Measurements from ENCODE around the gene PCBP3.
"Not testable (repeated sequence)": the region's sequence is repeated elsewhere in the genome, so short reads cannot be mapped to it uniquely, and the experiment has no call there.

Gene PCBP3

DNA sequence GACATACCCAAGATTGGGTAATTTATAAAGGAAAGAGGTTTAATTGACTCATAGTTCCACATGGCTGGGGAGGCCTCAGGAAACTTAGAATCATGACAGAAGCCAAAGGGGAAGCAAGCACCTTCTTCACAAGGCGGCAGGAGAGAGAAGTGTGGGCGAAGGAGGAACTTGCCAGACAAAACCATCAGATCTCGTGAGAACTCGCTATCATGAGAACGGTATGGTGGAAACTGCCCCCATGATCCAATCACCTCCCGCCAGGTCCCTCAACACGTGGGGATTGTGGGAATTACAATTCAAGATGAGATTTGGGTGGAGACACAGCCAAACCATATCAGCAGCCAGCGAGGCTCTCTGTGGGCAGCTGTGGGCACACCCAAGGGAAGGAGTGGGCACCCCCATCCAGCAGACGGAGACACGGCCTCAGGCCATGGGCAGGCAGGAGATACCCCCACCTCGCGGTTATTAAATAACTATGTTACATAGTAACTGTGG is 189.3 kb downstream of the PCBP3 start:
- DNase-seq, result not testable (repeated sequence)

DNA sequence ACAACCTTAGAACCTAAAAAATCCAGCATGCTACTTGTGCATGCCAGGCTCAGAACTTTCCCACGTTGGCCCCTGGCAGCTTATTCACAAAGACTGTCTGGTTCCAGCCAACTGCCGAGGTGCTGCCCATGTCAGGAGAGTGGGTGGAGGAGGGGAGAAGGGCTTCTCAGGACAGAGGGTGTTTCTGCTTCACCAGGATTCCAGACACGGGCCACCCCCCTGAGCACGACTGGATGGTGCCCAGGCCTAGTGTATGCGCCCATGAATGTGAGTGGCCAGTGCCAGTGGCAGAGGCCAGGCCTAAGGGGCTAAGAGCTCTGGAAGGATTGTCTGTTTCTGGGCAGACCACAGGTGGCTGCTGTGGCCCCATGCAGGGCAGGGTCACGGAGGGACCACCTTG is 189.9 kb downstream of the PCBP3 start:
- no peak for DNase-seq

DNA sequence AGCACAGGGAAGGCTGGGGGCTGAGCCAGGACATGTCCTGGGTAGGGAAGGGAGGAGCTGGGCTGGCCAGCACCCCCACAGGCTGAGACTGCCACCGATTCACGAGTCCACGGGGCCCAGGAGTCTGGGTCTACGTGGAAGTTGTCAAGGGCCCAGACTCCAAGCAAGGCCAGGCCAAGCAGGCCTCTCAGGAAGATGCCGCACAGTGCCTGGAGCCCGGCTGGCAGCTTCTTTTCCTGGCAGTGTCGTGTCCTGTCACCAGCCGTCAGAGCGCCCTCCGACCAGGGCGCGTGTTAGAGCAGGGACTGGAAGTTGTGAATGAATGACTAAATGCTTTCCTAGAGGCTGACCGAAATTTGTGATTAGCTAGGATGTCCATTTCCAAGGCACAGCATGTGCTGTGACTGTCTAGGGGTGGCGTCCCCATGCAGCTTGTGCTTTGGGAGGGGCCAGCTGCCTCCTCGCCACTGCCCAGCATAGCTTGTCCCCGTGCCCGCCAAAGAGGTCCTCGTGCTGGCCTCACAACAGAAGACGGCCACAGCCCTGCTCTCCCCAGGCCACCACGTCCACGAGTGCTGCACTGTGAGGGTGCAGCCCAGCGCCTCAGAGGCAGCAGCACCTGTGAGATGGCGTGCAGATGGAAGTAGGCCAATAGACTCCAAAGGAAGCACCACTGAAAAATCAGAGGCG is 190.6 kb downstream of the PCBP3 start:
- no peak for DNase-seq

DNA sequence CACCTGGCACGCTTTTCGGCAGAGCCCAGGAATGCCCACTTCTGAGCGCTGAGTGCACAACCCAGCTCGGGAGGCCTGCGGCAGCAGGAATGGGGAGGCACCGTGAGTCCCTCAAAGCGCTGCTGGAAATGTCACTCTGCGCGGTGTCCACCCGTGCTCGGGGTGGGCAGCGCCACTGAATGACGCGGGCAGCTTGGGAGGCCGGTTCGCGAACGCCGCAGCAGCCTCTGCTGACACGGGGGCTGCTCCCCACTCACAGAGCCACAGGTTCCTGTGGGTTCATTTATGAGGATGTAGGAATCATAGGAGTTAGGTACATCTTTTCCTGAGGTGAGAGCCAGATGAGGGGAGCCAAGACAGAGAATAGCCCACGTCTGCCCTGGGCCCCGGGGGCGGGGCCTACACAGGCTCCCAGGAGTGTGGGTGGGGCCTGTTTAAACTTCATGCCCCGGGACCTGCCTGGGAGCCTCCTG is 191.3 kb downstream of the PCBP3 start:
- DNase-seq, result no peak

DNA sequence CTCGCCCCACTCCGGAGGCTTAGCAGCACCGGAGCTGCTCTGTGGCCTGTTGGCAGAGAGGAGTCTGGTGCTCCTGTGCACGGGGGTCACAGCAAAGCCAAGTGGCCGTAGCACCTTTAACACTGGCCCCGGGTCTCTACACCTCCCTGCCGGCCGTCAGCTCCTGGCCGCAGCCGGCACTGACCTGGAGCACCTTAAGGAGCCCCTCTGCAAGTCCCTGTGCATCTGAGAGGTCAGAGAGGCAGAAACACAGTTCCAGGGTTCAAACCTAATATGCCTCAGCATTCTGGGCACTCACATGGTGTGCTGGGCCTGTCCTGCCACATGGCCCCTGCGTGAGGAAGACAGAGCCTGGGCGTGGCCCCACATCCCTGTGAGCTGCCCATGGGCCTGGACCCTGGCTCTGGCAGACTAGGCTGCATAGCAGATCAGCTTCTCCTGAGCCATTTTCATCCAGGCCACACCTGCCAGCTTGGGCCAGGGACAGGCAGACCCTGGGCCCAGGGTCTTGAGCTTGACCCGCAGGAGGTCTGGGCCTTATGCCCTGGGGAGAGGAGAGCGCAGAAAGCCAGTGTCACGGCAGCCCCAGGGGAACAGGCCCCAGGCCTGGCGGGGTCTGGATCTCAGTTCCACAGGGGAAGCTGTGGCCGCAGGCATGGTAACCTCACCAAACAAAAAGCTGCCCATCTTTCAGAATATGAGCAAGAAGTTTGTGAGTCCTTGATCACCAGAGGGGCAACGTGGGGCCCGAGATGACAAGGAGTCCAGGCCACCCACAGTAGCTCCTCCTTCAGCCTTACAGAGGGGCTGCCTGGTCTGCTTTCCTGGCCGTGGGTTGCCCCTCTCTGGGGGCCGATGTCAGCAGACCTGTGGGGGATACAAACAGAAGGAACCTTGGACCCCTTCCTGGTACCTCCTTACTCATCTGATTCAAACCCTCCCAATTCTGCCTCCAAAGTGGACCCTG is 192.1 kb downstream of the PCBP3 start:
- DNase-seq, result no peak

DNA sequence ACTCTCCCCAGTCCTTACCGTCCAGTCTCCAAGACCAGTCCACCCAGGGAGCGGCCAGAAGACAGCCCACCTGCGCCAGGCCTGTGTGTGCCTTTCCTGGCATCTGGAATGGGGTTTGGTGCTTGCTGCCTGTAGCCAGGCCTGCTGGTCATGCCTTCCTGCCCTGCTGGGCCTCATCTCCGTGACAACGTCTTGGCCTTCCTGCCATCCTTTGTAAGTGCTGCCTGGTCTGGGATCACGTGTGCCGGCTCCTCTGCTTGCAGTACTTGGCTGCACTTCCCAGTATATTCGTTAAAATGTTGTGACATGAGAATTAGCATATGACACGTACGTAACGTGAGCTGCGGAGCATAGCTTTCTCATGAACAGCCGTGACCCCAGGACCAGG is 192.7 kb downstream of the PCBP3 start:
- DNase-seq, result no peak

DNA sequence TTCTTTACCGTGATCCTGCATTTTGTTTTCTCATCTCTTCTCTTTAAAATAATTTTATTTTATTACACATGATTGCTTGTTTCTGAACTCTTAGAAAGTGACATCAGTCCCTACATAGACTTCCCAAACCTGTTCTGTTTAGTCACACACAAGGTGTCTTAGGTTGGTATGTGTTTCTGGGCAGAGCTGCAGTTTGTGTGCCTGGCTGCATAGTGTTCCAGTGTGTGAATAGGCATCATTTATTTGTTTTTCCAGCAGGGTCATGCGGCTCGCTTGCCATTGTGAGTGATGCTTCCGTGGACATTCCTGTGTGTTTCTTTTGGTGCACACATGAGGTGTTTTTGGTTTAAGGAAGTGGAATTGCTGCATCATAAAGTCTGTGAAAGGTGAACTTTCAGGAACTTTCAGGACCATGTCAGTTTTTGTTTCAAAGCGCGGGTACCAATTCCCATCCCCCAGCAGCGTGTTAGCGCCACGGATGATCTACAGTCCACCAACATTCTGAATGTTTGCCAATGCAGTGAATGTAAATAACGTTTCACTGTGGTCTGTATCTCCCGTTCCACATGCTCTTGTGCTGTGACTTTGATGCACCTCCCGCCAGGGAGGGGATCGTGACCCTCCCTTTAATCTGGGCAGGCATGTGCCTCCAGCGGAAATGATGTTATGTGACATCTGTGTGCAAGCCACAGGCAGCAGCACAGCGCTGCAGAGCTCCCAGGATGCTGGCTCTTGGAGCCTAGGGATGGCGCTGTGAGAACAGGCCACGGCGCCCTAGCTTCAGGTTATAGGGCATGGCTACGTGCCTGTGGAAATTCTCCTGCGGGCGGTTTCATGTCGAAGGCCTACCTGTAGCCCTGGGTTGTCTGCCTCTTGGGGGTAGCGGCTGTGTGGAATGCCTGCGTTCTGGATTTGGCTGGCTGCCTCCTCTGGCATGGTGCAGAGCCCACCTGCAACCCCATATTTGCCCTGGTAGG is 193.5 kb downstream of the PCBP3 start:
- no peak for DNase-seq

DNA sequence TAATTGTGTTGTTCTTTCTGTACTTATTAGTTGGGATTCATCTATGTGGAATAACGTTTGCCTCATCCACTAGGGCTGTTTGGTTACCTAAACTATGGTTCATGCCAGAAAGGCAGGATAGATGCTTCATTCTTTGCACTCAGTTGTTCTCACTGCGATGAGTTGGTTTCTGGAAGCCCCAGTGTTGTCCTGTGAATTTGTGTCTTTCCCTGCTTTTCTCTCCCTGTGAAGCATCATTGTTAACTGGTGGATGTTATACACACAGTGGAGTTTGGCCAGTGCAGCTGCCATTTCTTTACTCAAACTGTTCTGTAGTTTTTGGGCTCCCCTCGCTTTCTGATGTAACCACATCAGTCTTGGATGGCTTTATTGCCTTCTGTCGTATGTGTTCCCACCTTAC is 194.4 kb downstream of the PCBP3 start:
- no peak for DNase-seq

DNA sequence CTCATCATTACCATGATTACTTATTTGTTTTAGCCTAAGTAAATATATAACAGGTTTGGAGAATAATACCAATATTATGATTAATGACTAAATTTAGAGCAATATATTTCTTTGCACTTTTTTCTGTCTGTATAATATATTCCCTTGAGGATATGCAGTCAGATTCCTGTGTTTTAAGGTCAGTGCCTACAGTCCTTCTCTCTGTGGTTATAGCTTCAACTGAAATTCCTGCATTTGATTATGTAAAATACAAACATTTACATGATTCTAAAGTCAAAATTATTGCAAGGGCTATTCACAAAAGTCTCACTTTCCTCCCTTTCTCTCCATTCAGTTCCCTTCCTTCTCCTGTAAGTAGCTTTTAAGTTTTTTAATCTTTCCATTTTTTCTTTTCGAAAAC is 195.1 kb downstream of the PCBP3 start:
- DNase-seq, result no peak

DNA sequence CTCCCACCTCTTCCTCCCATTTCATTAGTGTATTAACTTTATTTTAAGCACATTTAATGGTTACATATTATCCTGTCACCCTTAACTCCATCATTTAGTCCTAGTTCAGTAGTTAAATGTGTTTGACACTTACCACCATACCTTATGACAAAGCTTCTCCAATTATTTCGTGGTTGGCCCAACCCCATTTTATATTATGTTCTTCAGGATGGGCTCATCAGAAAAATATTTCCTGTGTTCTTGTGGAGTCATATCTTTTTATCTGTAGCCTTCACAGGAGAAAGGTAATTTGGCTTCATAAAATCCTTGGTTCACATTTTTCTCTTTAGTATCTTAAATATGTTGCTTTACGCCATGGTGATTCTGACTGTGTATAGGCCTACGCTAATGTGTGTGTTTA is 195.7 kb downstream of the PCBP3 start:
- DNase-seq, result no peak

DNA sequence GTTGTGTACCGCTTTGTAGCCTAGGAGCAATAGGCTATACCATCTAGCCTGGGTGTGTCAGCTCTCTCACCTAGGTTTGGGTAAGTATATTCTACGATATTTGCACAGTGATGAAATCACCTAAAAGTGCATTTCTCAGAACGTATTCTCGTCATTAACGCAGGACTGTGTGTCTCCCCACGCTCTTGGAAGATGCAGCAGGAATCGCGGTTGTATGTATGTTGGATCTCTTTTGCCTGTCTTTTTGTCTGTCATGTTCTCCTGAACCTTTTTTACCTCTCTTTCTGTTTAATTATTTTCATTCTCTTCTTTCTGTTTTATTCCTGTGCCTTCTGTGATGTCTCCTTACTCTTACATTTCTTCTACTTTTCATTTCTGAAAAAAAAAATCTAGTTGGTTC is 197.5 kb downstream of the PCBP3 start:
- no peak for DNase-seq

DNA sequence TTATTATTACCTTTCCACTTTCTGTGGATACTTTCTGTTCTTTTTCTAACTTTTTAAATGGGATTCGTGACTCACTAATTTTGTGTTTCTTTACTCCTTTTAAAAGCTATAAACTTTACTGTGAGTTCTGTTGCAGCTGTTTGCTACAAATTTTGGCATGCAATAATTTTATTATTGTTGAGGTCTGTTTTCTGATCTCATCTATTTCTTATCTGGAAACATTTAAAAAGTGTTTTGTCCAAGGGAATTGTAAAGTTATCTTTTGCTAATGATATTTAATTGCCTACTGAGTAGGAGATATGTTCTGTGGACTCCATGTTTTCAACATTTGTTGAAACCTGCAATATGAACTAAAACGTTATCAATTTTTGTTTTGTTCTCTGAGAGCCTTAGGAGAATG is 199.9 kb downstream of the PCBP3 start:
- DNase-seq, result no peak

DNA sequence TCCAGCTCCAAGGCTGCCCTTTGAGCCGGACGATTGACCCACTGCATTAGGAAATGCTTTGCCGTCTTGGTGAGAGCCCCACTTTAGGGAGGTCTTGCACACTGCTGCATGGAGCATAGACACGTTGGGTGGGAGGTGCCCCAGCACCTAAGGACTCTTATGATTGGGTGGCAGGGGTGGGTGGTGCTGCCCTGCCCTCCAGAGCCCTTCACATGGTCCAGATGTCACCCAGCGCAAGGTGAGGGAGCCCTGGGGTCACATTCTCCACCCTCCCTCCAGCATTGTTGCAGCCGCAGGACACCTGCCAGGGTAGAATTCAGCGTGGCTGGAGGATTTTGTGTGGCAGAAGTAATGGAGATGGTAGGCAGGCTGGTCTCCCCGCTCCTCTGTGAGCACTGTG is 200.7 kb downstream of the PCBP3 start:
- no peak for DNase-seq

DNA sequence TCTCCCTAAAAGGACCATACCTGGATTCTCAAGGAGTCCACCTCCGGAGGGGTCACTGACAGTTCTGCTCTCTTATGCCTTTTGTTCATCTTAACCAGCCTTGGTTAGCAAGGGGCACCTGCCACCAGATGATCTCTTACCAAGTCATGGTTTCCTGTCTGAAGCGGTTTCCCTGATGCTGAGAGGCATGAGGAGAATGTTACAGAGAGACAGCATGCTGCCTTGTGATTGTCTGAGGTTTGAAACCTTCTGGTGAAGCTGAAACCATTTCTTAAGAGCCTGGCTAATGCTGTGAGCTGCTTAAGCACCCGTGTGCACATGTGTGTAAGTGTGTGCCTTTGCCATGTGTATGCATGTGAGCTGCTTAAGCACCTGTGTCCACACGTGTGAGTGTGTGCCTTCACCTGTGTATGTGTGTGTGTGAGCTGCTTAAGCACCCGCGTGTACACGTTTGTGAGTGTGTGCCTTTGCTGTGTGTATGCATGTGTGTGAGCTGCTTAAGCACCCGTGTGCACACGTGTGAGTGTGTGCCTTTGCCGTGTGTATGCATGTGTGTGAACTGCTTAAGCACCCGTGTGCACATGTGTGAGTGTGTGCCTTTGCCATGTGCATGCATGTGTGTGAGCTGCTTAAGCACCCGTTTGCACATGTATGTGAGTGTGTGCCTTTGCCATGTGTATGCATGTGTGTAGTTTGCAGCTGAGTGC is 201.7 kb downstream of the PCBP3 start:
- DNase-seq, result no peak

DNA sequence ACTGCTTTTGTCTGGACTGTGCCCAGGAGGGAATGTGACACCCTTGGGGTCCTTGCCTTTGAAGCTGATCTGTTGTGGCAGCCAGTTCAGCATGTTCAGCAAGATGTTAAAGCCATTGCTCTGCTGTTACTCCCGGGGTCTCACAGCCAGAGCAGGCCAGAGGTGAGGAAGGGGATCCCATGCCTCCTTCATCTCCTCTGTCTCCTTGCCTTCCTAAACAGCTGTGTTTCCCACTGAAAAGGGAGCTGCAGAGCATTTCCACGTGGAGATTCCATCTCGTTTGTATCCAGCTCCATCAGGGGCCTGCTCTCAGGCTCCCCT is 202.2 kb downstream of the PCBP3 start:
- no peak for DNase-seq

DNA sequence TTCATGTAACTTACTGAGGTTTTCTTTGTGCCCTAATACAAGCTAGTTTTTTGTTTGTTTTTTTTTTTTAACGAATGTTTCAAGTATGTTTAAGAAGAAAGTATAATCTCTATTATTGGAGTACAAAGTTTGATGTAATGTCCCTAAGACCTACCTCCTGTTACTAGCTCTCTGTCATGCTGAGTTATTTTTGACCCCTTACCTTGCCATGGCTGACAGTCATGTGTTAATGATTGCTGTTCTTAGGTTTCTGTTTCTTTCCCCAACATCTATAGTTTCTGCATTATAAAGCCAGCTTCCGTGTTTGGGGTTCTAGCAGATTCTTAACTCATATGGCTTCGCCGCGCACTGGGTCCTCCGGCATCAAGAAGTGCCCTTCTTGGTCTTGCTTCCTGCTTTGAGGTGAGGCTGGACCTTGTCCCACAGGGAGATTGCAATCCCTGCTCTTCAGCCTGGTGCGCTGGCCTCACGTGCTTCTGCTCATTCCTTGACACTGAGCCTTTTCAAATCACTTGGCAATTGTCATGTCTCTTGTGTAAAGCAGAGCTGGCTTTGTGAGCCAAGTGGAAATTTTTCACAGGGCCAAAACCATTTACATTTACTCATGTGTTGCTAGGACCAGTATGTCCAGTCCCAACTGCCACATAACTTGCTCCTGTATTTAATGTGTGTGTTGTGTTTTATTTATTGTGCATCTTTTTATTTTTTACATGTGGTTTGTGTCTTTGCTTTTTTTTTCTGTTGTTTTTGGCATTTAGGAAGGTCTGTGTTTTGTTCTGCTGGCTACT is 203.0 kb downstream of the PCBP3 start:
- DNase-seq, result no peak

DNA sequence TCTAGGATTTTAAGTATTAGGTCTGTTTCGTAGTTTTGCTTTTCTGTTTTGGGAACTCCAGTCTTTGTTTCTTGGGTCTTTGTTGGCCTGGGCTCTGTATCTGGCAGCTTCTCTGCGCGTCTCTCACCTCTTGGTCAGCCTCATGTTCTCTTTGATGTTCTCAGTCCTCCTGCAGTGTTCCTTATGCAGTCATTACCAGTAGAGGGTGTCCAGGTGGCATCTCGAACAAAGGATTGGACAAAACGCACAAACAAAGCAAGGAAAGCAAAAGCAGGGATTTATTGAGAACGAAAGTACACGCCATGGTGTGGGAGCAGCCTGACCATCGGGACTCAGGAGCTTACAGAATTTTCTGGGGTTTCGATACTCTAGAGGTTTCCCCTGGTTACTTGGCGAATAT is 204.3 kb downstream of the PCBP3 start:
- peak; percentile 78 for DNase-seq

DNA sequence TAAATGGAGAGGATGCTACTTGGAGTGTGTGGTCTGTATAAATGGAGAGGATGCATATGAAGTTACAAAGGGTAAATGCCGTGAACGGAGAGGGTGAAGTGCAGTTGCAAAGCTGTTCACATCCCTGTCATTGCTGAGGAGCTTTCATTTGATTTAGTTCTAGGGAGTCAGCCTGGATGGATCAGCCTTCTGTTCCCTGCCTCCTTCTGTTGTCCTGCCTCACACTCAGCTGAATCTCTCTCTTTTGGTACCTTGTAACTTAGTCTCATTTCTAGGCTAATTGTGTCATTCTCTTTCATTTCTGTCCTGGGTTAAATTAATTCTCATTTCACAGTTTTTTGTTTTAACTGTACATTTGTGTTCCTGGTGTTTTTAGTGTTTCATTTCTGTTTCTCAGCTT is 204.8 kb downstream of the PCBP3 start:
- DNase-seq, result peak; percentile 59

DNA sequence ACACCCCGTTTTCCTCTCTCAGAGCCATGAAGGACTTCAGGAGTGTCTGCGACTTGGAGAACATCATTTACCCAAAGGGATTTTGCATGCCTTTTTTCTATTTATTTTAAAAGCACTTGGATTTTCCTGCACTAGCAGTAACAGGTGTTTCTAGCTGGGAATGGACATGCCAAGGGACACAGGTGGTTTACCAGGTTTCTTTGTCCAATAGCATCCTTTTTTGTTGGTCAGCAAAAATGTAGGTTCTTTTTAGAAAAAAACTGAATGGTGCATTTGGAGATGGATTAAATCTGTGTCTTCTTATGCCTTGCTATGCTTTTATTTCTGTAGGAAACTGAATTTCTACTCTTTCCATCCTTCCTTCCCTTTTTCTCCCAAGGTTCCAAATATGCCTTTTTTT is 205.3 kb downstream of the PCBP3 start:
- no peak for DNase-seq

DNA sequence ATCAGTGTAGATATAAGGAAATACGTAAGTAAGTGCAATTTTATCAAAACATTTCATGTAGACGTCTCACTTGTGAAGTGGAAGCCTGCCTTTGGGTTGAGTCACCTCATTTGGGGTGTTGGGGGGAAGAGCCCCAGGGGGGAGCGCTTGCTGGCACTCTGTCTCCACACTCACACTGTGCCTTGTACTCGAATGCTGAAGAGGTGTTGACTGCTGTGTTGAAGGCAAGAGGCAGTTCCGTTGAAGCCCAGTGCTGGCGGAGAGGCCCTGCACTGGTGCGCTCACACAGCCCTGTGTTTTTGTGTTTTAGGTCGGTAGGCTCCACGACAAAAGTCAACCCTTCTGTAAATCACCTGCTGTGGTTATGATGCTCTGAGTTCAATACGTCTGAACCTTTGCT is 206.1 kb downstream of the PCBP3 start:
- no peak for DNase-seq

DNA sequence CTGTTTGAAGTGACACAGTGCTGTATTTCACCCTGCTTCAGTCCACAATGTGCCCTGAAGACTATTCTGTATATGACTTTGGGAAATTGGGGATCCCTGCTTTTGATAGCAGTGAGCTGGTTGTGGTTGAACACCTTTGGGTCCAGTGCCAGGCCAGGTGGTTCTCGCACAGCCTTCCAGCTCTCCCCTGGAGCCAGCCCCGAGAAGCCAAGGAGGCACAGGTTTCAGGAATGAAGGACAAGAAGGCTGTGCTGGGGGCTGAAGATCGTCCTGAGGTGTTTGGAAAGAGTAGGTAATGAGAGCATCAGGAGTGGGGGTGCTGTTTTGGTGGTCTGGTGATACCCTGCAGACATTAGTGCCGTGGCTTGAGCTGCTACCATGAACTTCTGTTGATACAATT is 206.7 kb downstream of the PCBP3 start:
- no peak for DNase-seq

DNA sequence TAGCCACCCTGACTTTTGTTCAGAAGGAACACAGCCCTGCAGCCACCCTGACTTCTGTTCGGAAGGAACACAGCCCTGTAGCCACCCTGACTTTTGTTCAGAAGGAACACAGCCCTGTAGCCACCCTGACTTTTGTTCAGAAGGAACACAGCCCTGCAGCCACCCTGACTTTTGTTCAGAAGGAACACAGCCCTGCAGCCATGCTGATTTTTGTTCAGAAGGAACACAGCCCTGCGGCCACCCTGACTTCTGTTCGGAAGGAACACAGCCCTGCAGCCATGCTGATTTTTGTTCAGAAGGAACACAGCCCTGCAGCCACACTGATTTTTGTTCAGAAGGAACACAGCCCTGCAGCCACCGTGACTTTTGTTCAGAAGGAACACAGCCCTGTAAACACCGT is 208.9 kb downstream of the PCBP3 start:
- not testable (repeated sequence) for DNase-seq
